HG03108 (cell line): ENCODE measurements around the gene HNMT.
"Not testable (repeated sequence)": the region's sequence is repeated elsewhere in the genome, so short reads cannot be mapped to it uniquely, and the experiment has no call there.

Experiments
- ATAC-seq: cut with Tn5 transposase; IDR thresholded peaks from one replicate; pipeline ENCODE4 v1.9.1; 2021; ENCODE audit warnings: moderate library complexity; ENCODE audit not compliant: unreplicated experiment

HNMT gene

GRCh38 chr2:137973280-137973679, 9.0 kb downstream of the HNMT start:
- no peak for ATAC-seq

- no peak for ATAC-seq
These were observed 11.3 kb downstream of the HNMT start for GRCh38 chr2:137975280-137976271.

GRCh38 chr2:137976274-137976673, 12.0 kb downstream of the HNMT start:
- ATAC-seq = no peak

- ATAC-seq = no peak
These were observed 13.5 kb downstream of the HNMT start for GRCh38 chr2:137977790-137978189.

GRCh38 chr2:137980459-137980858, 16.2 kb downstream of the HNMT start:
- no peak for ATAC-seq

- ATAC-seq = no peak
These were observed 16.9 kb downstream of the HNMT start for GRCh38 chr2:137981112-137981656.

GRCh38 chr2:137983581-137983980, 19.3 kb downstream of the HNMT start:
- no peak for ATAC-seq

- no peak for ATAC-seq
These were observed 22.0 kb downstream of the HNMT start for GRCh38 chr2:137986268-137986667.

GRCh38 chr2:137987011-137987410, 22.7 kb downstream of the HNMT start:
- ATAC-seq = no peak

GRCh38 chr2:137991078-137991477, 26.8 kb downstream of the HNMT start:
- ATAC-seq = no peak

GRCh38 chr2:137992039-137992646, 27.9 kb downstream of the HNMT start:
- no peak for ATAC-seq

GRCh38 chr2:137993715-137994476, 29.6 kb downstream of the HNMT start:
- ATAC-seq = not testable (repeated sequence)

- not testable (repeated sequence) for ATAC-seq
These were observed 31.1 kb downstream of the HNMT start for GRCh38 chr2:137995368-137995767.

GRCh38 chr2:137996158-137996557, 31.9 kb downstream of the HNMT start:
- ATAC-seq = not testable (repeated sequence)

GRCh38 chr2:137997733-137998132, 33.5 kb downstream of the HNMT start:
- no peak for ATAC-seq

- no peak for ATAC-seq
These were observed 34.2 kb downstream of the HNMT start for GRCh38 chr2:137998503-137998902.

GRCh38 chr2:137999273-137999672, 35.0 kb downstream of the HNMT start:
- ATAC-seq = no peak

- no peak for ATAC-seq
These were observed 35.7 kb downstream of the HNMT start for GRCh38 chr2:138000009-138000408.

- no peak for ATAC-seq
These were observed 36.5 kb downstream of the HNMT start for GRCh38 chr2:138000796-138001195.

GRCh38 chr2:138003411-138003810, 39.1 kb downstream of the HNMT start:
- ATAC-seq = no peak

GRCh38 chr2:138007431-138007830, 43.2 kb downstream of the HNMT start:
- ATAC-seq = no peak
